ENCODE measurements around the gene CCNI2. TPM values are rescaled to one million over a fixed set of nuclear protein-coding genes. Genes with fewer than 3 reads are reported as not detected.

Gene CCNI2
- total RNA-seq, 1 experiment from 2014 or later = 1.4 TPM

DNA sequence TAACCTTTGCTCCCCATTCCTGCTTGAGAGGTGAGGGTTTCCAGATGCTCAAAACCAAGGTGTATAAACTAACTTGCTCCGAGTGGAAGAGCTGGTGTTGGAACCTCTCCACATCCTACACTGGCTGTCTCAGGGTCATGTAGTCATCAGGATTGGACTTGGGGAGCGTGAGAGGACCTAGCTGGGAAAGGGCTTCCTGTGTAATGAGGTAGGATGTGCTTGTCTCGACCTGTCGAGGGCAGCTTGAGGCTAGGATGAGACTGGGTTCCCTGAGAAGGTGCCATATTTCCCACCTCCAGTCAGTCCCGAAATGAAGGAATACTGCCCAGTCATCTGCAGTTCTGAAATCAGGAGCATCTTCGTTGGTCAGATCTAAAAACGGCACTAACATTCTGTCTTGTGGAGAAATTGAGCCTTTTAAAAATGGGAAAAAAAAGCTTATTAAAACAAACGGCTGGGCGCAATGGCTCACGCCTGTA lies 1.3 kb downstream of the CCNI2 start:
- no peak overlapping the region for H3K27ac ChIP-seq (ENCODE audit: low read depth, low read length)
- ATAC-seq (no peak), DNase-seq (ENCODE audit: low read depth, low spot score) (no peak)
- H4K20me1 ChIP-seq (ENCODE audit: insufficient read depth) = no peaks in the 10 kb centered on the region
- no peak overlapping the region for H3K4me2 ChIP-seq (ENCODE audit: low read length)
- no peaks in the 10 kb centered on the region for H3K9me3 ChIP-seq (ENCODE audit: control insufficient read depth in 1 of 2, insufficient read depth in 1 of 2, low read depth in 1 of 2, low read length in 2 of 2)
- intact Hi-C loops (cut with micrococcal nuclease) = no loop called here
- no peaks in the 10 kb centered on the region for H3K79me2 ChIP-seq (ENCODE audit: insufficient read depth, low read length)
- no peak overlapping the region for H3K4me3 ChIP-seq (replicated peaks in 1 of 2; ENCODE audit: low read depth in 1 of 2, low read length in 2 of 2)
- no peak overlapping the region for H3K9ac ChIP-seq (ENCODE audit: low read length)
- no peak overlapping the region for H2AFZ ChIP-seq (ENCODE audit: low read depth, low read length, poor library complexity, severe bottlenecking)
- POLR2A ChIA-PET = interaction anchor here (0.5 kb wide), 1 partner anchor 8 kb away, joined by 4 read pairs; no protein-coding TSS in a partner anchor
- no peaks in the 10 kb centered on the region for H3K36me3 ChIP-seq (ENCODE audit: control insufficient read depth in 1 of 2, insufficient read depth in 2 of 2, low read length in 2 of 2)
- TSS peak; percentile 32 for BruUV-seq (replicated peaks)
- H3K27me3 ChIP-seq (ENCODE audit: insufficient read depth, low read length) = no peaks in the 10 kb centered on the region
- CTCF ChIA-PET = interaction anchor here (1.0 kb wide), 1 partner anchor 72 kb away, joined by 5 read pairs; no protein-coding TSS in a partner anchor
- H3K9me2 ChIP-seq (ENCODE audit: insufficient read depth) = no peaks in the 10 kb centered on the region
- peaks cover 8 to 14% of the 10 kb centered on the region in 2 experiments; a peak in 3 of 4 replicates for H3K4me1 ChIP-seq (ENCODE audit: control insufficient read depth in 1 of 2, insufficient read depth in 2 of 2, low read length in 2 of 2)
- RAD21 ChIA-PET (ENCODE audit: low non-redundant PET in 1 of 2, low total read pairs in 2 of 2, uncharacterized antibody in 2 of 2, unreplicated experiment in 2 of 2) = no interaction called here
- TF ChIP-seq, protein P1, sequence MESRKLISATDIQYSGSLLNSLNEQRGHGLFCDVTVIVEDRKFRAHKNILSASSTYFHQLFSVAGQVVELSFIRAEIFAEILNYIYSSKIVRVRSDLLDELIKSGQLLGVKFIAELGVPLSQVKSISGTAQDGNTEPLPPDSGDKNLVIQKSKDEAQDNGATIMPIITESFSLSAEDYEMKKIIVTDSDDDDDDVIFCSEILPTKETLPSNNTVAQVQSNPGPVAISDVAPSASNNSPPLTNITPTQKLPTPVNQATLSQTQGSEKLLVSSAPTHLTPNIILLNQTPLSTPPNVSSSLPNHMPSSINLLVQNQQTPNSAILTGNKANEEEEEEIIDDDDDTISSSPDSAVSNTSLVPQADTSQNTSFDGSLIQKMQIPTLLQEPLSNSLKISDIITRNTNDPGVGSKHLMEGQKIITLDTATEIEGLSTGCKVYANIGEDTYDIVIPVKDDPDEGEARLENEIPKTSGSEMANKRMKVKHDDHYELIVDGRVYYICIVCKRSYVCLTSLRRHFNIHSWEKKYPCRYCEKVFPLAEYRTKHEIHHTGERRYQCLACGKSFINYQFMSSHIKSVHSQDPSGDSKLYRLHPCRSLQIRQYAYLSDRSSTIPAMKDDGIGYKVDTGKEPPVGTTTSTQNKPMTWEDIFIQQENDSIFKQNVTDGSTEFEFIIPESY (IDR thresholded peaks at IDR 0.05; ENCODE audit: extremely low read depth, insufficient replicate concordance, low read length) = no peak
- TF ChIP-seq ZNF274 (IDR thresholded peaks at IDR 0.05; ENCODE audit: low read depth, low read length) (no peak), FOSL1 (IDR thresholded peaks at IDR 0.05; ENCODE audit: low read depth) (no peak), TCF7L2 (IDR thresholded peaks at IDR 0.05; ENCODE audit: borderline replicate concordance, extremely low read depth, insufficient read depth, insufficient read length) (no peak), RAD21 (IDR thresholded peaks at IDR 0.05; ENCODE audit: low read depth) (no peak), EGR1 (IDR thresholded peaks at IDR 0.05; ENCODE audit: low read depth) (no peak), SRF (IDR thresholded peaks at IDR 0.05; ENCODE audit: low read depth) (no peak), YY1 (IDR thresholded peaks at IDR 0.05; ENCODE audit: extremely low read depth, insufficient replicate concordance, low read depth, low read length) (no peak), CBX3 (IDR thresholded peaks at IDR 0.05; ENCODE audit: low read depth) (no peak), ATF3 (IDR thresholded peaks at IDR 0.05) (no peak), SIN3A (IDR thresholded peaks at IDR 0.05; ENCODE audit: low read depth) (no peak), CEBPB (IDR thresholded peaks at IDR 0.05; ENCODE audit: low read depth) (no peak), JUND (IDR thresholded peaks at IDR 0.05) (no peak)
- TF ChIP-seq, protein P2, sequence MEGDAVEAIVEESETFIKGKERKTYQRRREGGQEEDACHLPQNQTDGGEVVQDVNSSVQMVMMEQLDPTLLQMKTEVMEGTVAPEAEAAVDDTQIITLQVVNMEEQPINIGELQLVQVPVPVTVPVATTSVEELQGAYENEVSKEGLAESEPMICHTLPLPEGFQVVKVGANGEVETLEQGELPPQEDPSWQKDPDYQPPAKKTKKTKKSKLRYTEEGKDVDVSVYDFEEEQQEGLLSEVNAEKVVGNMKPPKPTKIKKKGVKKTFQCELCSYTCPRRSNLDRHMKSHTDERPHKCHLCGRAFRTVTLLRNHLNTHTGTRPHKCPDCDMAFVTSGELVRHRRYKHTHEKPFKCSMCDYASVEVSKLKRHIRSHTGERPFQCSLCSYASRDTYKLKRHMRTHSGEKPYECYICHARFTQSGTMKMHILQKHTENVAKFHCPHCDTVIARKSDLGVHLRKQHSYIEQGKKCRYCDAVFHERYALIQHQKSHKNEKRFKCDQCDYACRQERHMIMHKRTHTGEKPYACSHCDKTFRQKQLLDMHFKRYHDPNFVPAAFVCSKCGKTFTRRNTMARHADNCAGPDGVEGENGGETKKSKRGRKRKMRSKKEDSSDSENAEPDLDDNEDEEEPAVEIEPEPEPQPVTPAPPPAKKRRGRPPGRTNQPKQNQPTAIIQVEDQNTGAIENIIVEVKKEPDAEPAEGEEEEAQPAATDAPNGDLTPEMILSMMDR (IDR thresholded peaks at IDR 0.05 in 2 of 3, conservative IDR thresholded peaks at IDR 0.05 in 1 of 3; ENCODE audit: borderline replicate concordance in 1 of 3, insufficient read depth in 1 of 3, low read depth in 2 of 3, low read length in 2 of 3) = no peak
- TF ChIP-seq, protein P3, sequence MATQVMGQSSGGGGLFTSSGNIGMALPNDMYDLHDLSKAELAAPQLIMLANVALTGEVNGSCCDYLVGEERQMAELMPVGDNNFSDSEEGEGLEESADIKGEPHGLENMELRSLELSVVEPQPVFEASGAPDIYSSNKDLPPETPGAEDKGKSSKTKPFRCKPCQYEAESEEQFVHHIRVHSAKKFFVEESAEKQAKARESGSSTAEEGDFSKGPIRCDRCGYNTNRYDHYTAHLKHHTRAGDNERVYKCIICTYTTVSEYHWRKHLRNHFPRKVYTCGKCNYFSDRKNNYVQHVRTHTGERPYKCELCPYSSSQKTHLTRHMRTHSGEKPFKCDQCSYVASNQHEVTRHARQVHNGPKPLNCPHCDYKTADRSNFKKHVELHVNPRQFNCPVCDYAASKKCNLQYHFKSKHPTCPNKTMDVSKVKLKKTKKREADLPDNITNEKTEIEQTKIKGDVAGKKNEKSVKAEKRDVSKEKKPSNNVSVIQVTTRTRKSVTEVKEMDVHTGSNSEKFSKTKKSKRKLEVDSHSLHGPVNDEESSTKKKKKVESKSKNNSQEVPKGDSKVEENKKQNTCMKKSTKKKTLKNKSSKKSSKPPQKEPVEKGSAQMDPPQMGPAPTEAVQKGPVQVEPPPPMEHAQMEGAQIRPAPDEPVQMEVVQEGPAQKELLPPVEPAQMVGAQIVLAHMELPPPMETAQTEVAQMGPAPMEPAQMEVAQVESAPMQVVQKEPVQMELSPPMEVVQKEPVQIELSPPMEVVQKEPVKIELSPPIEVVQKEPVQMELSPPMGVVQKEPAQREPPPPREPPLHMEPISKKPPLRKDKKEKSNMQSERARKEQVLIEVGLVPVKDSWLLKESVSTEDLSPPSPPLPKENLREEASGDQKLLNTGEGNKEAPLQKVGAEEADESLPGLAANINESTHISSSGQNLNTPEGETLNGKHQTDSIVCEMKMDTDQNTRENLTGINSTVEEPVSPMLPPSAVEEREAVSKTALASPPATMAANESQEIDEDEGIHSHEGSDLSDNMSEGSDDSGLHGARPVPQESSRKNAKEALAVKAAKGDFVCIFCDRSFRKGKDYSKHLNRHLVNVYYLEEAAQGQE (IDR thresholded peaks at IDR 0.05; ENCODE audit: low read depth) = no peak
- TF ChIP-seq, protein P4, sequence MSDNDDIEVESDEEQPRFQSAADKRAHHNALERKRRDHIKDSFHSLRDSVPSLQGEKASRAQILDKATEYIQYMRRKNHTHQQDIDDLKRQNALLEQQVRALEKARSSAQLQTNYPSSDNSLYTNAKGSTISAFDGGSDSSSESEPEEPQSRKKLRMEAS (IDR thresholded peaks at IDR 0.05) = no peak
